WTC11 (cell line): ENCODE results near the gene KRTAP5-7. TPM values are rescaled to one million over a fixed set of nuclear protein-coding genes. Genes with fewer than 3 reads are reported as not detected.
"Not testable (repeated sequence)": the region's sequence is repeated elsewhere in the genome, so short reads cannot be mapped to it uniquely, and the experiment has no call there.

Experiments
- ATAC-seq: fragments of 200-7000 bp; cut with Tn5 transposase; 2 replicates; pipeline ENCODE4 v1.10.0; 2021; ENCODE audit warnings: mild to moderate bottlenecking, moderate library complexity
- CTCF ChIA-PET: fragments of 300-600 bp; sonication (Branson Sonifier 250); formaldehyde crosslinking; loops from one replicate; lab custom pipeline; 2021; ENCODE audit warnings: antibody characterized with exemption; lab: Charles Lee
- POLR2A ChIA-PET: fragments of 350-600 bp; sonication (Branson Sonifier 250); formaldehyde crosslinking; loops from one replicate; lab custom pipeline; 2021; ENCODE audit warnings: antibody characterized with exemption; lab: Charles Lee
- DNase-seq: peaks from one replicate; pipeline ENCODE4 v3.0.0; 2021; ENCODE audit warnings: low spot score
- H3K27ac Mint-ChIP-seq: 2 replicates; pipeline ENCODE4 v1.8.0; 2021; ENCODE audit warnings: mixed read lengths
- H3K27me3 Mint-ChIP-seq: 2 replicates; pipeline ENCODE4 v1.8.0; 2021; ENCODE audit warnings: low read depth, mild to moderate bottlenecking, moderate library complexity, mixed read lengths
- H3K36me3 Mint-ChIP-seq: 2 replicates; pipeline ENCODE4 v1.8.0; 2021; ENCODE audit warnings: mixed read lengths
- H3K4me1 Mint-ChIP-seq: 2 replicates; pipeline ENCODE4 v1.8.0; 2022; ENCODE audit warnings: mixed read lengths
- H3K4me3 Mint-ChIP-seq: 2 replicates; pipeline ENCODE4 v1.8.0; 2021; ENCODE audit warnings: mild to moderate bottlenecking, moderate library complexity, mixed read lengths
- H3K9me3 Mint-ChIP-seq: 2 replicates; pipeline ENCODE4 v1.8.0; 2021; ENCODE audit warnings: mixed read lengths
- FOXK1 ChIP-seq: sonication (generic); formaldehyde crosslinking; IDR thresholded peaks from 2 replicates; pipeline ENCODE4 v1.8.0; 2022; ENCODE audit warnings: mild to moderate bottlenecking, moderate library complexity, missing genetic modification reagents
- JAZF1 ChIP-seq: fragments of 250-450 bp; sonication (Bioruptor Pico); IDR thresholded peaks from 2 replicates; pipeline ENCODE4 v1.9.0; 2021; ENCODE audit warnings: moderate library complexity, mild to moderate bottlenecking, inconsistent platforms
- JUN ChIP-seq: sonication (generic); formaldehyde crosslinking; IDR thresholded peaks from 2 replicates; pipeline ENCODE4 v1.8.0; 2023; ENCODE audit warnings: mild to moderate bottlenecking, missing genetic modification reagents
- NR1H2 ChIP-seq: sonication (generic); formaldehyde crosslinking; IDR thresholded peaks from 2 replicates; pipeline ENCODE4 v1.9.0; 2021; ENCODE audit warnings: mild to moderate bottlenecking, moderate library complexity, missing genetic modification reagents
- RELA ChIP-seq: sonication (generic); formaldehyde crosslinking; IDR thresholded peaks from 2 replicates; pipeline ENCODE4 v1.8.1; 2022; ENCODE audit warnings: missing genetic modification reagents, mild to moderate bottlenecking, borderline replicate concordance
- TEAD4 ChIP-seq: sonication (generic); formaldehyde crosslinking; IDR thresholded peaks from 2 replicates; pipeline ENCODE4 v1.8.0; 2022; ENCODE audit warnings: mild to moderate bottlenecking, missing genetic modification reagents
- total RNA-seq: library from RNA; stranded (reverse); gene quantifications from 3 replicates; pipeline ENCODE4 v1.2.3, GENCODE V29; 2021
- TF ChIP-seq, protein P1 (sequence below): fragments of 250-450 bp; sonication (Bioruptor Pico); IDR thresholded peaks from 2 replicates; pipeline ENCODE4 v1.8.0; 2021; ENCODE audit warnings: mild to moderate bottlenecking
- TF ChIP-seq, protein P2 (sequence below): sonication (generic); formaldehyde crosslinking; IDR thresholded peaks from 2 replicates; pipeline ENCODE4 v1.8.1; 2022; ENCODE audit warnings: low read depth, missing genetic modification reagents, borderline replicate concordance

Gene KRTAP5-7
- total RNA-seq, 1 experiment from 2014 or later = 0.11 TPM

GRCh38 chr11:71566081-71566620, 39.1 kb downstream of the KRTAP5-7 start:
- TF ChIP-seq NR1H2 (no peak), JAZF1 (CRISPR knock-in tag) (no peak), RELA (CRISPR knock-in tag) (no peak), FOXK1 (CRISPR knock-in tag) (no peak)
- TF ChIP-seq, protein P1, sequence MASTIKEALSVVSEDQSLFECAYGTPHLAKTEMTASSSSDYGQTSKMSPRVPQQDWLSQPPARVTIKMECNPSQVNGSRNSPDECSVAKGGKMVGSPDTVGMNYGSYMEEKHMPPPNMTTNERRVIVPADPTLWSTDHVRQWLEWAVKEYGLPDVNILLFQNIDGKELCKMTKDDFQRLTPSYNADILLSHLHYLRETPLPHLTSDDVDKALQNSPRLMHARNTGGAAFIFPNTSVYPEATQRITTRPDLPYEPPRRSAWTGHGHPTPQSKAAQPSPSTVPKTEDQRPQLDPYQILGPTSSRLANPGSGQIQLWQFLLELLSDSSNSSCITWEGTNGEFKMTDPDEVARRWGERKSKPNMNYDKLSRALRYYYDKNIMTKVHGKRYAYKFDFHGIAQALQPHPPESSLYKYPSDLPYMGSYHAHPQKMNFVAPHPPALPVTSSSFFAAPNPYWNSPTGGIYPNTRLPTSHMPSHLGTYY (CRISPR knock-in tag) = no peak
- H3K36me3 Mint-ChIP-seq = no peaks in the 10 kb centered on the region
- no peak overlapping the region for H3K4me3 Mint-ChIP-seq
- ChIA-PET CTCF (interaction anchor here (6.3 kb wide), 1 partner anchor 14 kb away, joined by 41 read pairs; no protein-coding TSS in a partner anchor), POLR2A (no interaction called here)
- ATAC-seq = no peak
- peaks cover 5% of the 10 kb centered on the region for H3K27me3 Mint-ChIP-seq
- no peak overlapping the region for H3K27ac Mint-ChIP-seq
- DNase-seq = no peak
- H3K9me3 Mint-ChIP-seq = peaks cover 6% of the 10 kb centered on the region; the same call in 1 of the 2 replicates
- H3K4me1 Mint-ChIP-seq = peaks cover 36% of the 10 kb centered on the region

DNA sequence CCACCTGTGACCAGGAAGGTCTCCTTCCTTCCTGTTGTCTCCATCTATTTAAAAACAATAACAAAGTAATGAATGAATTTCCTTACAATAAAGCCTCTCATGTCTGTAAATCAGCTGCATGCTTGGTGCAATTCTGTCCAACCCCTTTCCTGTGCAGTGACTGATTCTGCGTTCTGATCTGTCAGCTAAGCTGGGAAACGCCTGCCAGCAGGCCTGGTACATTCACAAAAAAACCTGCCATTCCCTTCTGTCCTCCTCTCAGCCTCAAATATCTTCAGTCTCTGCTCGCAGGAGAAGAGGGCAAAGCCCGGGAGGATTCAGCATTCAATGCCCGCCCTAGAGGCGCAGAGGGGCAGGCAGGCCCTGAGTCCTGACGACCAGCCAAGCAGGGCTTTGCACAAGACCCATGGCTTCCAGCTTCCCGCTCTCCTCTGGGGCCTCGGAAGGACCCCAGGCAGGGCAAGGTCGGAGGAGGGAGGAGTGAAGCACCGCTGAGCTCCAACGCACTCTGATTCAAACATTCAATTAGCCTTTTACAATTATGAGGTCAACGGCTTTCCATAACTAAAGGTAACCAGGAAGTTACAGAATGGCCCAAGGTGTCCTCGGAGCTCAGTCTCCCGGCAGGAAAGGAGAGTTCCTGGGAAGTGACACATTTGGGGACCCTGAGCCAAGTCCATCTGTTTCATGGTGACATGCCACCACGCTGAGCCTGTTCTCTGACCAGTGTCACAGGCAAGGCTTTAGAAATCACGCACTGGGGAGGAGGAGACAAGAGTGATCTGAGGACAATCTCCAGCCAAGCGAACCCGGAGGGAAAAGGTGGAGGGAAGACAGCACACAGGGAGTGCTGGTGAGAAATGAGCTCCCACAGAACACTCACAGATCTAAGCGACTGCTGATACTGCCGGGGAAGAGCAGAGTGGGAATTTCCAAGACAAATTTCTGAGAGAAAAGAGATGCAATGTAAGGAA, 39.8 kb downstream of the KRTAP5-7 start:
- POLR2A ChIA-PET, H3K36me3 Mint-ChIP-seq, H3K27me3 Mint-ChIP-seq, DNase-seq, H3K9me3 Mint-ChIP-seq, H3K4me3 Mint-ChIP-seq: not testable (repeated sequence)
- peak; percentile 19 for ATAC-seq
- H3K27ac Mint-ChIP-seq = 0 out of 2 replicates have a peak overlapping the region, but pooled peaks have one; percentile 59
- H3K4me1 Mint-ChIP-seq = peaks cover 36% of the 10 kb centered on the region
- CTCF ChIA-PET = interaction anchor here (6.3 kb wide), 1 partner anchor 13 kb away, joined by 41 read pairs; no protein-coding TSS in a partner anchor

GRCh38 chr11:71567633-71568032, 40.6 kb downstream of the KRTAP5-7 start:
- DNase-seq, POLR2A ChIA-PET, H3K9me3 Mint-ChIP-seq, H3K27me3 Mint-ChIP-seq, ATAC-seq, H3K27ac Mint-ChIP-seq, H3K36me3 Mint-ChIP-seq, H3K4me3 Mint-ChIP-seq: not testable (repeated sequence)
- CTCF ChIA-PET = interaction anchor here (0.8 to 6.3 kb wide), 2 partner anchors 13 to 21 kb away, joined by 3 to 41 read pairs; no protein-coding TSS in a partner anchor
- H3K4me1 Mint-ChIP-seq = peaks cover 36% of the 10 kb centered on the region

- CTCF ChIA-PET = interaction anchor here (0.6 to 6.3 kb wide), 2 partner anchors 11 to 63 kb away, joined by 3 to 41 read pairs; no protein-coding TSS in a partner anchor
- peak; percentile 25 for ATAC-seq
- Mint-ChIP-seq H3K36me3 (no peaks in the 10 kb centered on the region), H3K27me3 (peaks cover 3% of the 10 kb centered on the region), H3K4me1 (peaks cover 33% of the 10 kb centered on the region), H3K9me3 (no peaks in the 10 kb centered on the region), H3K4me3 (no peak overlapping the region)
- POLR2A ChIA-PET = no interaction called here
- DNase-seq = no peak
- TF ChIP-seq TEAD4 (CRISPR knock-in tag) = no peak
- TF ChIP-seq, protein P2, sequence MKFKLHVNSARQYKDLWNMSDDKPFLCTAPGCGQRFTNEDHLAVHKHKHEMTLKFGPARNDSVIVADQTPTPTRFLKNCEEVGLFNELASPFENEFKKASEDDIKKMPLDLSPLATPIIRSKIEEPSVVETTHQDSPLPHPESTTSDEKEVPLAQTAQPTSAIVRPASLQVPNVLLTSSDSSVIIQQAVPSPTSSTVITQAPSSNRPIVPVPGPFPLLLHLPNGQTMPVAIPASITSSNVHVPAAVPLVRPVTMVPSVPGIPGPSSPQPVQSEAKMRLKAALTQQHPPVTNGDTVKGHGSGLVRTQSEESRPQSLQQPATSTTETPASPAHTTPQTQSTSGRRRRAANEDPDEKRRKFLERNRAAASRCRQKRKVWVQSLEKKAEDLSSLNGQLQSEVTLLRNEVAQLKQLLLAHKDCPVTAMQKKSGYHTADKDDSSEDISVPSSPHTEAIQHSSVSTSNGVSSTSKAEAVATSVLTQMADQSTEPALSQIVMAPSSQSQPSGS = no peak
- no peak for TF ChIP-seq JUN (CRISPR knock-in tag)
- TF ChIP-seq, all 79 proteins: peak for 0
- H3K27ac Mint-ChIP-seq = peak overlapping the region; percentile 7; the same call in 1 of the 2 replicates
Measured at GRCh38 chr11:71568704-71569349, 41.8 kb downstream of the KRTAP5-7 start.

DNA sequence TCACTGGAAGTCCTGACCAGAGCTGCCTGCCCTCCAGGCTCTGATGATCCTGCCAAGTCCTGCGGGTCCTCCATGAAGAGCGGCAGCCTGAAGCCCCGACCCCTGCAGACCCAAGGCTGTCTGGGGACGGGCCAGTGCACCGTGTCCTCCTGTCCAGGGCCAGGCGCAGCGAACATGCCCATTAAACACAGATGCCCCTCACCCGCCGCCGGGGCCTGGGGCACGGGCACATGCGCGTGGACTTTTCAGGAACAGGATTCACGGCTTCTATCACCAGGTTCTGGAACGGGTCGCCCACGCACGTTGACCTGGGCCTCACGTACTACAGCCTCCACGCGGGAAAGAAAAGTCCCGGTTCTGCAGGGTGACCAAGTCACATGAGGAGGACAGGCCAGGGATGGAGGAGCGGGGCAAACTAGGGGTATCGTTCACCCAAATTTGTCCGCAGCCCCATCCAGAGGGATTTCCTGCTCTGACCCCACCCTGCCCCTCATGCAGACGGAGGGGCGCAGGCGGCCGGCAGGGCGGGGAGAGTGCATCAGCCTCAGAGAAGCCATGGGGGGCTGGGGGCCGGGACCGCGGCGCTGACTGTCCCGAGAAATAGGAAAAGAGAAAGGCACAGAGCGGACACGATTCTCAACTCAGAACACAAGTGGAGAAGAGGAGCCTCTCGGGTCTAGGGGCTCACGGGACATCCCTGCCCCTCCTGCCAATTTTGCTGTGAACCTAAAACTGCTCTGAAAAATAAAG, 44.2 kb downstream of the KRTAP5-7 start:
- H3K4me3 Mint-ChIP-seq, ATAC-seq, DNase-seq, H3K9me3 Mint-ChIP-seq, H3K27me3 Mint-ChIP-seq, H3K27ac Mint-ChIP-seq, POLR2A ChIA-PET, H3K36me3 Mint-ChIP-seq: not testable (repeated sequence)
- H3K4me1 Mint-ChIP-seq = peaks cover 30% of the 10 kb centered on the region
- CTCF ChIA-PET = interaction anchor here (1.0 to 1.2 kb wide), 2 partner anchors 8 to 9 kb away, joined by 4 to 8 read pairs; no protein-coding TSS in a partner anchor
